ENCODE results near the gene PLPPR2. TPM values are rescaled to one million over a fixed set of nuclear protein-coding genes. Genes with fewer than 3 reads are reported as not detected.

The PLPPR2 gene
- total and polyA plus RNA-seq, 4 donors, result 11.4 to 41.0 (median 36.9) TPM

Other genes starting within 250 kb of the PLPPR2 start
- gene SPC24, start 199.7 kb upstream of the PLPPR2 start, total RNA-seq, result 1 to 10 TPM; 1.1 to 2.9 TPM
- 1 to 10 TPM in 1 of 2 donors, under 1 TPM in 1; 0.43 to 1.0 TPM for gene SPC24, start 199.7 kb upstream of the PLPPR2 start, polyA plus RNA-seq
- 100 to 1,000 TPM; 316 to 379 TPM for gene KANK2, start 157.9 kb upstream of the PLPPR2 start, total RNA-seq
- gene KANK2, start 157.9 kb upstream of the PLPPR2 start, polyA plus RNA-seq, result 100 to 1,000 TPM; 269 to 282 TPM
- gene ANGPTL8, start 115.8 kb upstream of the PLPPR2 start, total RNA-seq, result not detected
- 10 to 100 TPM in 1 of 2 donors, not detected in 1; 11.8 TPM for gene ANGPTL8, start 115.8 kb upstream of the PLPPR2 start, polyA plus RNA-seq
- gene DOCK6, start 92.9 kb upstream of the PLPPR2 start, total RNA-seq, result 100 to 1,000 TPM in 1 of 2 donors, 10 to 100 TPM in 1; 73.1 to 109 TPM
- gene DOCK6, start 92.9 kb upstream of the PLPPR2 start, polyA plus RNA-seq, result 10 to 100 TPM; 12.8 to 71.8 TPM
- not detected for gene TSPAN16, start 59.3 kb upstream of the PLPPR2 start, total RNA-seq
- not detected for gene TSPAN16, start 59.3 kb upstream of the PLPPR2 start, polyA plus RNA-seq
- 10 to 100 TPM; 26.7 to 32.7 TPM for gene RAB3D, start 15.8 kb upstream of the PLPPR2 start, total RNA-seq
- gene RAB3D, start 15.8 kb upstream of the PLPPR2 start, polyA plus RNA-seq, result 1 to 10 TPM; 3.0 to 7.1 TPM
- gene TMEM205, start 9.2 kb upstream of the PLPPR2 start, total RNA-seq, result 10 to 100 TPM; 36.2 to 50.7 TPM
- gene TMEM205, start 9.2 kb upstream of the PLPPR2 start, polyA plus RNA-seq, result 100 to 1,000 TPM in 1 of 2 donors, 10 to 100 TPM in 1; 25.5 to 119 TPM
- 10 to 100 TPM; 18.0 to 44.4 TPM for gene CCDC159, start 8.9 kb upstream of the PLPPR2 start, total RNA-seq
- gene CCDC159, start 8.9 kb upstream of the PLPPR2 start, polyA plus RNA-seq, result 100 to 1,000 TPM in 1 of 2 donors, 10 to 100 TPM in 1; 28.3 to 111 TPM
- 1 to 10 TPM; 1.5 to 1.7 TPM for gene SWSAP1, start 19.2 kb downstream of the PLPPR2 start, total RNA-seq
- 1 to 10 TPM in 1 of 2 donors, under 1 TPM in 1; 0.50 to 5.7 TPM for gene SWSAP1, start 19.2 kb downstream of the PLPPR2 start, polyA plus RNA-seq
- 10 to 100 TPM in 1 of 2 donors, 1 to 10 TPM in 1; 7.4 to 13.1 TPM for gene EPOR, start 28.9 kb downstream of the PLPPR2 start, total RNA-seq
- 10 to 100 TPM in 1 of 2 donors, under 1 TPM in 1; 0.63 to 32.4 TPM for gene EPOR, start 28.9 kb downstream of the PLPPR2 start, polyA plus RNA-seq
- 10 to 100 TPM; 30.2 to 51.6 TPM for gene RGL3, start 63.9 kb downstream of the PLPPR2 start, total RNA-seq
- 10 to 100 TPM; 14.5 to 78.5 TPM for gene RGL3, start 63.9 kb downstream of the PLPPR2 start, polyA plus RNA-seq
- 1 to 10 TPM in 1 of 2 donors, under 1 TPM in 1; 0.49 to 1.8 TPM for gene ODAD3, start 79.7 kb downstream of the PLPPR2 start, total RNA-seq
- 1 to 10 TPM; 1.4 to 2.6 TPM for gene ODAD3, start 79.7 kb downstream of the PLPPR2 start, polyA plus RNA-seq
- gene PRKCSH, start 80.2 kb downstream of the PLPPR2 start, total RNA-seq, result 100 to 1,000 TPM; 168 to 207 TPM
- 100 to 1,000 TPM in 1 of 2 donors, 10 to 100 TPM in 1; 90.2 to 168 TPM for gene PRKCSH, start 80.2 kb downstream of the PLPPR2 start, polyA plus RNA-seq
- not detected for gene ELAVL3, start 125.6 kb downstream of the PLPPR2 start, total RNA-seq
- gene ELAVL3, start 125.6 kb downstream of the PLPPR2 start, polyA plus RNA-seq, result under 1 TPM; 0.13 to 0.56 TPM
- gene ZNF653, start 150.4 kb downstream of the PLPPR2 start, total RNA-seq, result 10 to 100 TPM; 11.4 to 11.6 TPM
- 10 to 100 TPM in 1 of 2 donors, 1 to 10 TPM in 1; 5.4 to 22.5 TPM for gene ZNF653, start 150.4 kb downstream of the PLPPR2 start, polyA plus RNA-seq
- gene ECSIT, start 173.7 kb downstream of the PLPPR2 start, total RNA-seq, result 10 to 100 TPM; 27.7 to 27.8 TPM
- gene ECSIT, start 173.7 kb downstream of the PLPPR2 start, polyA plus RNA-seq, result 10 to 100 TPM; 39.9 to 72.5 TPM
- gene CNN1, start 183.4 kb downstream of the PLPPR2 start, total RNA-seq, result 1,000 to 10,000 TPM in 1 of 2 donors, 100 to 1,000 TPM in 1; 406 to 1,055 TPM
- 100 to 1,000 TPM; 547 to 569 TPM for gene CNN1, start 183.4 kb downstream of the PLPPR2 start, polyA plus RNA-seq
- gene ELOF1, start 203.8 kb downstream of the PLPPR2 start, total RNA-seq, result 10 to 100 TPM; 30.9 to 33.6 TPM
- 10 to 100 TPM; 37.8 to 75.4 TPM for gene ELOF1, start 203.8 kb downstream of the PLPPR2 start, polyA plus RNA-seq
- 10 to 100 TPM; 12.6 to 13.1 TPM for gene ACP5, start 222.2 kb downstream of the PLPPR2 start, total RNA-seq
- gene ACP5, start 222.2 kb downstream of the PLPPR2 start, polyA plus RNA-seq, result 10 to 100 TPM in 1 of 2 donors, 1 to 10 TPM in 1; 5.2 to 45.3 TPM
- 10 to 100 TPM in 1 of 2 donors, 1 to 10 TPM in 1; 7.1 to 12.2 TPM for gene ZNF627, start 242.1 kb downstream of the PLPPR2 start, total RNA-seq
- gene ZNF627, start 242.1 kb downstream of the PLPPR2 start, polyA plus RNA-seq, result 1 to 10 TPM; 2.5 to 5.6 TPM